ENCODE measurements around the gene CNNM1. TPM values are rescaled to one million over a fixed set of nuclear protein-coding genes. Genes with fewer than 3 reads are reported as not detected.

Gene CNNM1
- total RNA-seq, 1 experiment from 2014 or later = 0.90 TPM

- CTCF ChIA-PET = no interaction called here
Observed at GRCh38 chr10:99339077-99339476, 9.9 kb downstream of the CNNM1 start.

GRCh38 chr10:99339563-99340047 lies 10.4 kb downstream of the CNNM1 start:
- no peak for TF ChIP-seq SP1 (CRISPR knock-in tag; conservative IDR thresholded peaks at IDR 0.05)
- no peak for TF ChIP-seq SMAD3 (CRISPR knock-in tag; IDR thresholded peaks at IDR 0.05; ENCODE audit: borderline replicate concordance)
- no peak for TF ChIP-seq NR1H2 (CRISPR knock-in tag; IDR thresholded peaks at IDR 0.05)
- TF ChIP-seq HMGA2 (CRISPR knock-in tag; IDR thresholded peaks at IDR 0.05) = no peak
- no peak for TF ChIP-seq CBFB (CRISPR knock-in tag; IDR thresholded peaks at IDR 0.05; ENCODE audit: low read depth)
- no peak for ATAC-seq
- DNase-seq (ENCODE audit: low spot score) = no peak
- H3K4me1 Mint-ChIP-seq = peaks cover 10% of the 10 kb centered on the region
- peaks cover 7% of the 10 kb centered on the region for H3K36me3 Mint-ChIP-seq
- CTCF ChIA-PET = no interaction called here
- H3K27me3 Mint-ChIP-seq (ENCODE audit: low read depth) = no peaks in the 10 kb centered on the region; the same call in 1 of the 2 replicates
- peaks cover 17% of the 10 kb centered on the region for H3K9me3 Mint-ChIP-seq
- no peak overlapping the region for H3K27ac Mint-ChIP-seq
- POLR2A ChIA-PET = no interaction called here
- H3K4me3 Mint-ChIP-seq = no peak overlapping the region

More at GRCh38 chr10:99339077-99339476, 9.9 kb downstream of the CNNM1 start:
- Mint-ChIP-seq H3K36me3 (peaks cover 7% of the 10 kb centered on the region), H3K4me1 (peaks cover 7% of the 10 kb centered on the region; the same call in 1 of the 2 replicates), H3K27ac (no peak overlapping the region), H3K4me3 (no peak overlapping the region), H3K27me3 (ENCODE audit: low read depth) (no peaks in the 10 kb centered on the region; the same call in 1 of the 2 replicates), H3K9me3 (peaks cover 17% of the 10 kb centered on the region)
- TF ChIP-seq SOX15 (CRISPR knock-in tag; IDR thresholded peaks at IDR 0.05) = no peak
- POLR2A ChIA-PET = no interaction called here
- ATAC-seq = no peak
- no peak for DNase-seq (ENCODE audit: low spot score)

- ChIA-PET CTCF (no interaction called here), POLR2A (no interaction called here)
- DNase-seq (ENCODE audit: low spot score) = no peak
- no peak for TF ChIP-seq ZNF425 (CRISPR knock-in tag; conservative IDR thresholded peaks at IDR 0.05)
- TF ChIP-seq CDX4 (CRISPR knock-in tag; IDR thresholded peaks at IDR 0.05; ENCODE audit: borderline replicate concordance) = no peak
- no peak for TF ChIP-seq MAX (CRISPR knock-in tag; IDR thresholded peaks at IDR 0.05)
- Mint-ChIP-seq H3K27me3 (ENCODE audit: low read depth) (peaks cover 3% of the 10 kb centered on the region; the same call in 1 of the 2 replicates), H3K4me3 (no peak overlapping the region), H3K36me3 (peaks cover 7% of the 10 kb centered on the region), H3K9me3 (peaks cover 17% of the 10 kb centered on the region), H3K27ac (no peak overlapping the region), H3K4me1 (peaks cover 16% of the 10 kb centered on the region)
- no peak for ATAC-seq
Observed at GRCh38 chr10:99340650-99341049, 11.5 kb downstream of the CNNM1 start.

- peaks cover 16% of the 10 kb centered on the region for H3K4me1 Mint-ChIP-seq
- H3K27ac Mint-ChIP-seq = no peak overlapping the region
- H3K36me3 Mint-ChIP-seq = peaks cover 7% of the 10 kb centered on the region
- TF ChIP-seq CREB1 (CRISPR knock-in tag; IDR thresholded peaks at IDR 0.05) (no peak), AFF4 (CRISPR knock-in tag; IDR thresholded peaks at IDR 0.05; ENCODE audit: borderline replicate concordance) (no peak), MXD4 (CRISPR knock-in tag; IDR thresholded peaks at IDR 0.05; ENCODE audit: borderline replicate concordance) (no peak), ZNF232 (CRISPR knock-in tag; IDR thresholded peaks at IDR 0.05) (no peak)
- ATAC-seq (no peak), DNase-seq (ENCODE audit: low spot score) (no peak)
- H3K9me3 Mint-ChIP-seq = peaks cover 17% of the 10 kb centered on the region
- H3K27me3 Mint-ChIP-seq (ENCODE audit: low read depth) = peaks cover 4% of the 10 kb centered on the region
- H3K4me3 Mint-ChIP-seq = no peak overlapping the region
- POLR2A ChIA-PET = no interaction called here
- CTCF ChIA-PET = no interaction called here
Observed at GRCh38 chr10:99341248-99341647, 12.1 kb downstream of the CNNM1 start.
